ENCODE measurements around the gene GET4. TPM values are rescaled to one million over a fixed set of nuclear protein-coding genes. Genes with fewer than 3 reads are reported as not detected.

The GET4 gene
- total RNA-seq, 1 donor: 17.7 TPM

DNA sequence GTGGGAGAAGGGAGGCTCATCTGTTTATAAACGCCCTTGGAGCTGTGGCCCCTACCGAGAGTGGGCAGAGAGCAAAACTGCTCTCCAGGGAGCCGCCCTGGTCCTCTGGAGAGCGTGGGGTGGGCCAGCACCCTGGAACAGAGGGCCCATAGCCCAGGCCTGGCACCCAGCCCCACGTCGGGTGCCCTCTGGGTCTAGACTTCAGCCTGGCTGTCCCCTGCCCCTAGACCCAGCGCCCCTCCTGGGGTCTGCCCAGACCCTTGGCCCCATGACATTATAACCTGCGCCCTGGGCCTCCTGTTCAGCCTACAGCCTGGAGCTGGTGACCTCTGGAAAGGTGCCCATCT lies 24.7 kb downstream of the GET4 start:
- no peaks in the 10 kb centered on the region for H3K9me3 ChIP-seq (ENCODE audit: low read depth, low read length)
- H3K4me3 ChIP-seq (ENCODE audit: insufficient read depth, low read length): no peak overlapping the region
- H3K79me2 ChIP-seq (ENCODE audit: insufficient read depth, low read length): no peaks in the 10 kb centered on the region
- no peaks in the 10 kb centered on the region for H3K36me3 ChIP-seq (ENCODE audit: insufficient read depth, low read length)
- H4K20me1 ChIP-seq (ENCODE audit: insufficient read depth, low read length): no peaks in the 10 kb centered on the region
- peaks cover 16% of the 10 kb centered on the region for H3K27me3 ChIP-seq (ENCODE audit: insufficient read depth, low read length)
- H3K27ac ChIP-seq (ENCODE audit: low read depth, low read length): no peak overlapping the region
- no peak for DNase-seq (ENCODE audit: insufficient read length, low spot score, missing footprints)
- H3K4me1 ChIP-seq (ENCODE audit: insufficient read depth, low read length): peaks cover 8% of the 10 kb centered on the region
- no peak overlapping the region for H3K4me2 ChIP-seq (ENCODE audit: insufficient read depth, low read length)
- H2AFZ ChIP-seq (ENCODE audit: low read length): no peak overlapping the region
- TF ChIP-seq, protein P1, sequence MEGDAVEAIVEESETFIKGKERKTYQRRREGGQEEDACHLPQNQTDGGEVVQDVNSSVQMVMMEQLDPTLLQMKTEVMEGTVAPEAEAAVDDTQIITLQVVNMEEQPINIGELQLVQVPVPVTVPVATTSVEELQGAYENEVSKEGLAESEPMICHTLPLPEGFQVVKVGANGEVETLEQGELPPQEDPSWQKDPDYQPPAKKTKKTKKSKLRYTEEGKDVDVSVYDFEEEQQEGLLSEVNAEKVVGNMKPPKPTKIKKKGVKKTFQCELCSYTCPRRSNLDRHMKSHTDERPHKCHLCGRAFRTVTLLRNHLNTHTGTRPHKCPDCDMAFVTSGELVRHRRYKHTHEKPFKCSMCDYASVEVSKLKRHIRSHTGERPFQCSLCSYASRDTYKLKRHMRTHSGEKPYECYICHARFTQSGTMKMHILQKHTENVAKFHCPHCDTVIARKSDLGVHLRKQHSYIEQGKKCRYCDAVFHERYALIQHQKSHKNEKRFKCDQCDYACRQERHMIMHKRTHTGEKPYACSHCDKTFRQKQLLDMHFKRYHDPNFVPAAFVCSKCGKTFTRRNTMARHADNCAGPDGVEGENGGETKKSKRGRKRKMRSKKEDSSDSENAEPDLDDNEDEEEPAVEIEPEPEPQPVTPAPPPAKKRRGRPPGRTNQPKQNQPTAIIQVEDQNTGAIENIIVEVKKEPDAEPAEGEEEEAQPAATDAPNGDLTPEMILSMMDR (IDR thresholded peaks at IDR 0.05; ENCODE audit: extremely low read depth, low read depth, low read length): no peak

DNA sequence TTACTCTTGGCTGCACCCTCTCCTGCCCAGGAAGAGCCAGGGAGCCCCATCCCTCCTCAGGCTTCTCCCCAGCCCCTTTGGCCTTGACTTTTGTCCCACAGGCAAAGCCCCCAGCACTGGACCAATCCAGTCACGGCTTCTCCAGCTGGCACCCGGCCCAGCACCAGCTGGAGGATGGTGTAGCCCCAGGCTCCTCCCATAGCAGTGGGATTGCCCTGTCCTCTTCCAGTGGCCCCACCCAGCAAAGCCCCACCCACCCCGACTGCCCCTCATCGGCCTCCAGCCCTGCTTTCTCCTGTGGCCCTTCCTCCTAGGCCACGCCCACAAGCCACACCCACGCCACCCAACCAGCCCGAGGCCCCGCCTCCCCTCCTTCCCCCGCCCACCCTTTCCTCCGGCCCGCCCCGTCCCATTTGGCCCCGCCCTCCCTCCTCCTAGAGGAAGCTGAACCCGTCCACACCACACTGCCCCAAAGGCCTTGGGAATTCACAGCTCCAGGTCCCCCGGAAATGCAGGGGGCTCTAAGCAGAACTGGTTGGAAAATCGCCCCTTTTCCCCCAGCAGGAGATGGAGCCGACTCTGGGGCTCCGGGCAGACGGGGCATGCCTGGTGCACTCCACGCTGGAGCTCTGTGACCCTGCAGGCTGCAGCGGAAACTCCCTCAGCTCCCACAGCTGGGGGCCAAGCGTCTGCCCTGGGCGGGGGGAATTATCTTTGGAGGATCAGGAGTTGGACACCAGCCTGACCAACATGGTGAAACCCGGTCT lies 25.2 kb downstream of the GET4 start:
- Histone ChIP-seq H3K4me3 (ENCODE audit: insufficient read depth, low read length) (no peak overlapping the region), H2AFZ (ENCODE audit: low read length) (peak overlapping the region; percentile 51), H4K20me1 (ENCODE audit: insufficient read depth, low read length) (no peaks in the 10 kb centered on the region), H3K36me3 (ENCODE audit: insufficient read depth, low read length) (no peaks in the 10 kb centered on the region), H3K79me2 (ENCODE audit: insufficient read depth, low read length) (no peaks in the 10 kb centered on the region), H3K27ac (ENCODE audit: low read depth, low read length) (no peak overlapping the region), H3K27me3 (ENCODE audit: insufficient read depth, low read length) (peaks cover 16% of the 10 kb centered on the region), H3K9me3 (ENCODE audit: low read depth, low read length) (no peaks in the 10 kb centered on the region), H3K4me1 (ENCODE audit: insufficient read depth, low read length) (peaks cover 8% of the 10 kb centered on the region), H3K4me2 (ENCODE audit: insufficient read depth, low read length) (no peak overlapping the region)
- peak; percentile 99 for DNase-seq (ENCODE audit: insufficient read length, low spot score, missing footprints)
- TF ChIP-seq, protein P1 (IDR thresholded peaks at IDR 0.05; ENCODE audit: extremely low read depth, low read depth, low read length): no peak

DNA sequence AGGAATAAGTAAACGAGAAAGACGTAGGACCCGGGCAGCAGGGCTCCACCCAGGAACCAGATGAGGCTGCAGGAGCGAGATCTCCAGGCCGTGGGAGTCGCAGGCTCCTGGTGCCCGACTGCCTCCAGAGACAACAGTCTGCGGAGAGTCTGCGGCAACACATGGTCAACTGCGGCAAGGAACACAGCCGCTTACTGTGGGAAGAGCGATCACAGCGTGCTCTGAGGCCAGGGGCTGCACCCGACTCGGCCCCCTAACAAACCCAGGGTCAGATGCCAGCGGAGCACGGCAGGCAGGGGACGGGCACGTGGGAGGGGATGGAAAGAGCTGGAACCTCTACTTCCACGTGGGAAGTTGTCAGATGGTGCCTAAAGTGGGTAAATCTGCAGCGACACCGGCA lies 26.6 kb downstream of the GET4 start:
- Histone ChIP-seq H3K9me3 (ENCODE audit: low read depth, low read length) (no peaks in the 10 kb centered on the region), H3K36me3 (ENCODE audit: insufficient read depth, low read length) (no peaks in the 10 kb centered on the region), H3K4me3 (ENCODE audit: insufficient read depth, low read length) (no peak overlapping the region), H3K27me3 (ENCODE audit: insufficient read depth, low read length) (peaks cover 26% of the 10 kb centered on the region), H3K79me2 (ENCODE audit: insufficient read depth, low read length) (no peaks in the 10 kb centered on the region), H3K4me1 (ENCODE audit: insufficient read depth, low read length) (peaks cover 8% of the 10 kb centered on the region), H3K4me2 (ENCODE audit: insufficient read depth, low read length) (no peak overlapping the region), H4K20me1 (ENCODE audit: insufficient read depth, low read length) (no peaks in the 10 kb centered on the region), H2AFZ (ENCODE audit: low read length) (no peak overlapping the region), H3K27ac (ENCODE audit: low read depth, low read length) (no peak overlapping the region)
- TF ChIP-seq, protein P1 (IDR thresholded peaks at IDR 0.05; ENCODE audit: extremely low read depth, low read depth, low read length): no peak
- no peak for DNase-seq (ENCODE audit: insufficient read length, low spot score, missing footprints)

DNA sequence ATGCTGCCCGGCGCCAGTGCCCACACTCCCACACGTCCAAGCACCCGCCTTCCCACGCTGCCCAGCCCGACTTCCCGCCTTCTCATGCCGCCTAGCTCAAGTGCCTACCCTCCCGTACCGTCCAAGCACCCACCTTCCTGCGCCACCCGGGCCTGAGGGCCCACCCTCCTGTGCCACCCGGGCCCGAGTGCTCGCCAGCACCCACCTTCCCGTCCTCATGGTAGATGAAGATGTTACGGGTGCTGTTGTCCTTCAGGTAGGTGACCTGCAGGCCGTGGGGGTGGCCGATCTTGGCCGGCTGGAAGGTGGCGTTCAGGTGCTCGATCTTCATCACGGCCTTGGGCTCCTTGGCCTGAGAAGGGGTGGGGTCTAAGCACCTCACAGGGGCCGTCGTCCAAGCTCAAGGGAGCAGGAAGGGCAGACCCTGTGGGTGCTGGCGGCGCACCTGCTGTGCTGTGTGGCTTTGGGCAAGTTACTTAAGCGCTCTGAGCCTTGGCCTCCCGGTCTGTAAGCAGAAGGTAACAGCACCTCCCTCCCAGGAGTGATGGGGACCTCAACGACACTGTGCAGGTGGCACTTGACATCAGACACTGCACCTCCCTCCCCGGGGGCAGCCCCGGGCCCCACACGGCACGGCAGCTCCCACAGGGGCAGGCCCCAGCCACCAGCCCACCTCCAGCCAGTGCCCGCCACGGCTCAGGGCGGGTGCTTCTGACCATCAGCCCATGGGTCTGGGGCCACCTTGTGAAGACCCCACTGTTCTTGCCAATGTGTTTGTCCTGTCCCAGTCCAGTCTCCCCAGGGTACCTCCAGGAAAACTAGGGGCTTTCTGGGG lies 27.8 kb downstream of the GET4 start:
- H4K20me1 ChIP-seq (ENCODE audit: insufficient read depth, low read length): no peaks in the 10 kb centered on the region

More for the DNA sequence above, 27.8 kb downstream of the GET4 start:
- Histone ChIP-seq H3K36me3 (ENCODE audit: insufficient read depth, low read length) (no peaks in the 10 kb centered on the region), H2AFZ (ENCODE audit: low read length) (no peak overlapping the region), H3K27me3 (ENCODE audit: insufficient read depth, low read length) (peaks cover 26% of the 10 kb centered on the region), H3K79me2 (ENCODE audit: insufficient read depth, low read length) (no peaks in the 10 kb centered on the region), H3K4me2 (ENCODE audit: insufficient read depth, low read length) (peak overlapping the region; percentile 68), H3K27ac (ENCODE audit: low read depth, low read length) (no peak overlapping the region), H3K4me1 (ENCODE audit: insufficient read depth, low read length) (peaks cover 8% of the 10 kb centered on the region), H3K4me3 (ENCODE audit: insufficient read depth, low read length) (no peak overlapping the region), H3K9me3 (ENCODE audit: low read depth, low read length) (no peaks in the 10 kb centered on the region)
- no peak for DNase-seq (ENCODE audit: insufficient read length, low spot score, missing footprints)
- TF ChIP-seq, protein P1 (IDR thresholded peaks at IDR 0.05; ENCODE audit: extremely low read depth, low read depth, low read length): no peak

Measured in osteoblast (primary cell).